Ascending aorta (tissue), 2 donors: Measurements from ENCODE around the gene ADAP1. TPM values are rescaled to one million over a fixed set of nuclear protein-coding genes. Genes with fewer than 3 reads are reported as not detected.
"Not testable (repeated sequence)": the region's sequence is repeated elsewhere in the genome, so short reads cannot be mapped to it uniquely, and the experiment has no call there.

ENCODE experiments used
- DNase-seq, 2 donors: peaks; one replicate each; pipeline ENCODE4 v3.0.0-alpha.2; 2019; ENCODE audit warnings: low spot score in 2 of 2
- H3K27ac ChIP-seq, 2 donors: fragments of 200-600 bp; sonication (generic); one replicate each; pipeline ENCODE4 v1.5.1; 2016 to 2017; ENCODE audit warnings: mild to moderate bottlenecking in 1 of 2
- H3K27me3 ChIP-seq: fragments of 200-600 bp; sonication (generic); one replicate; pipeline ENCODE4 v1.5.1; 2017
- H3K36me3 ChIP-seq, 2 donors: fragments of 200-600 bp; sonication (generic); one replicate each; pipeline ENCODE4 v1.5.1; 2016
- H3K4me1 ChIP-seq, 2 donors: fragments of 200-600 bp; sonication (generic); one replicate each; pipeline ENCODE4 v1.5.1; 2016 to 2017; ENCODE audit warnings: mild to moderate bottlenecking in 1 of 2
- H3K4me3 ChIP-seq, 2 donors: fragments of 200-600 bp; sonication (generic); one replicate each; pipeline ENCODE4 v1.5.1; 2016 to 2017; ENCODE audit warnings: mild to moderate bottlenecking in 1 of 2
- H3K9me3 ChIP-seq, 2 donors: fragments of 200-600 bp; sonication (generic); one replicate each; pipeline ENCODE4 v1.5.1; 2016
- intact Hi-C: fragments of 100-400 bp; cut with DNase I; formaldehyde crosslinking; loops from one replicate; pipeline ENCODE4 v1.15.1; 2023
- total RNA-seq: library from RNA; depleted of rRNA; stranded (reverse); fragments of >200 nt; gene quantifications from one replicate; pipeline ENCODE4 v1.1.0, GENCODE V29; 2016
- TF ChIP-seq, protein P1 (sequence below), 3 experiments: fragments of 200-600 bp in 2 of 3; fragments of 450-650 bp in 1 of 3; sonication (generic) in 2 of 3; IDR thresholded peaks; one replicate each; pipeline ENCODE4 v1.5.1; 2016 to 2019; ENCODE audit warnings: antibody characterized with exemption in 3 of 3, mild to moderate bottlenecking in 1 of 3, moderate library complexity in 1 of 3

ADAP1 gene
- total RNA-seq, 1 donor from 2014 or later, result 44.5 TPM

GRCh38 chr7:946256-946996 is 8.1 kb downstream of the ADAP1 start:
- Histone ChIP-seq H3K4me1 (no peaks in the 10 kb centered on the region), H3K9me3 (no peaks in the 10 kb centered on the region), H3K27ac (no peak overlapping the region), H3K36me3 (no peaks in the 10 kb centered on the region), H3K4me3 (no peak overlapping the region), H3K27me3 (no peaks in the 10 kb centered on the region)
- intact Hi-C loops, result no loop called here
- DNase-seq, result peak in 1 of 2 donors; percentile 34
- TF ChIP-seq, protein P1, sequence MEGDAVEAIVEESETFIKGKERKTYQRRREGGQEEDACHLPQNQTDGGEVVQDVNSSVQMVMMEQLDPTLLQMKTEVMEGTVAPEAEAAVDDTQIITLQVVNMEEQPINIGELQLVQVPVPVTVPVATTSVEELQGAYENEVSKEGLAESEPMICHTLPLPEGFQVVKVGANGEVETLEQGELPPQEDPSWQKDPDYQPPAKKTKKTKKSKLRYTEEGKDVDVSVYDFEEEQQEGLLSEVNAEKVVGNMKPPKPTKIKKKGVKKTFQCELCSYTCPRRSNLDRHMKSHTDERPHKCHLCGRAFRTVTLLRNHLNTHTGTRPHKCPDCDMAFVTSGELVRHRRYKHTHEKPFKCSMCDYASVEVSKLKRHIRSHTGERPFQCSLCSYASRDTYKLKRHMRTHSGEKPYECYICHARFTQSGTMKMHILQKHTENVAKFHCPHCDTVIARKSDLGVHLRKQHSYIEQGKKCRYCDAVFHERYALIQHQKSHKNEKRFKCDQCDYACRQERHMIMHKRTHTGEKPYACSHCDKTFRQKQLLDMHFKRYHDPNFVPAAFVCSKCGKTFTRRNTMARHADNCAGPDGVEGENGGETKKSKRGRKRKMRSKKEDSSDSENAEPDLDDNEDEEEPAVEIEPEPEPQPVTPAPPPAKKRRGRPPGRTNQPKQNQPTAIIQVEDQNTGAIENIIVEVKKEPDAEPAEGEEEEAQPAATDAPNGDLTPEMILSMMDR (IDR thresholded peaks at IDR 0.05), result no peak

DNA sequence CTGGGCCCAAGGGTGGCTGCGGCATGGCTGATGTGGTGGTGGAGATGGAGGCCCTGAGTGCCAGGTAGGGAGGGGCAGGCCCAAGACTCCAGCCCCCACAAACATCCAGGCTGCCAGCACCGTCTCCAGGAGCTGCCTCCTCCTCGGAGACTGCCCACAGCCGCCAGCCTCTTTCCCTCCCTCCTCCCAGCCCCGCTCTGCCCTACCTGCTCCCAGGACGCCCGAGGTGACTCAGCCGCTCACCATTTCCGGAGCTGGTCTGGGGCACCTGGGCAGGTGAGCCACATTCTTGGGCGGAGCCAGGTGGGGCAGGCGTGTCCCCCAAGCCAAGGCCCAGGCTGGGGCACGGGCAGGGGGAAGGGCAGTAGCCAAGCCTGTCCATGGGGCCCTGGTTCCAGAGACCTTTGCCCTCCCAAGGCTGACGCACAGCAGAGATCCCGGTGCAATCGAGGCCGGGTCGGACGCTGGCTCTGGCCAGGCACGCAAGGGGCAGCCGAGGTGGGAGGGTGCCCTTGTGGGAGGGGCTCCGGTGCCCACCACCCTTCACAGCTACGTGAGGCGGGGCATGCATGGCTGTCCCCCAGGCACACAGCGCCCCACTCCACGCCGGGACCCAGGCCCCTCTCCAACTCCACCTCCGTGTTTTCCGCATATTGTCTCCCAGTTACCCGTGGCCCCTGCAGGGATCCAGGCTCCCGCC is 8.8 kb downstream of the ADAP1 start:
- Histone ChIP-seq H3K9me3 (no peaks in the 10 kb centered on the region), H3K27me3 (no peaks in the 10 kb centered on the region), H3K4me1 (no peaks in the 10 kb centered on the region), H3K36me3 (no peaks in the 10 kb centered on the region), H3K4me3 (no peak overlapping the region), H3K27ac (no peak overlapping the region)
- TF ChIP-seq, protein P1 (IDR thresholded peaks at IDR 0.05), result no peak
- peak in 1 of 2 donors; percentile 58 for DNase-seq
- intact Hi-C loops, result no loop called here

DNA sequence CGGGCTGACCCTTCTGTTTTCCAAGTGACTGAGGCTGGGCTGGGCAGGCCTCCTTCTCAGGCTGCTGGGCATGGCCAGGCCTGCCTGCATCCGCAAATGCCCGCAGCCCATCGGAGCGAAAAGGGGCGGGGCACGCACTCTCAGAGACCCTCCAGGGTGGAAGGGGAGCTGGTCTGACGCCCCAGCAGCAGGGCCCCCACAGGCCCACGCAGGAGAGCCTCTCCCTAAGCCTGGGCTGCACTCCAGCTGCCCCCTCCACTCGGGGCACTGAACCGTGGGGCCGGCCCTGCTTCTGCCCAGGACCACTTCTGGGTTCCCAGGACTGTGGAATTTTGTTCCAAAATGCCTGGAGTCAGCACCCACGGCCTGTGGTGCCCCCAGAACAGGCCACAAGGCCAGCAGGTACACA is 9.3 kb downstream of the ADAP1 start:
- no peak overlapping the region for H3K27ac ChIP-seq
- TF ChIP-seq, protein P1 (IDR thresholded peaks at IDR 0.05), result no peak
- intact Hi-C loops, result no loop called here

DNA sequence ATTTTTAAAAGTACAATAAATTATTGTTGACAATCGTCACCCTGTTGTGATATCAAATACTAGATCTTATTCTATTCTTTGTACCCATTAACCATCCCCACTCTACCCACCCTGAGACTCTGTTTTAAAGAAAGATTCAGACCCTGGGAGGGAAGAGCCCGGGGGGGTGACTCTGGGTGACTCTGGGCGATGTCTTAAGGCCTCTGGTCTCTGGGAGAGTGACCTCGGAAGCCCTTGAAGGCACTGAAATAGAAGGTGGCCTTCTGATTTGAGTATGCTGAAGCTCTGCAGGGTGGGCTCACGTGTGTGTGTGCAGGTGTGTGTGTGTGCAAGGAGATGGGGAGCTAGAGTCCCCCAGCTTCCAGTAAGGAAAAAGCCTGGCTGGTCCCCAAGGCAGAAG is 9.7 kb downstream of the ADAP1 start:
- Histone ChIP-seq H3K27me3 (no peaks in the 10 kb centered on the region), H3K4me3 (no peak overlapping the region), H3K27ac (no peak overlapping the region), H3K9me3 (no peaks in the 10 kb centered on the region), H3K4me1 (no peaks in the 10 kb centered on the region), H3K36me3 (no peaks in the 10 kb centered on the region)
- TF ChIP-seq, protein P1 (IDR thresholded peaks at IDR 0.05), result no peak
- no peak for DNase-seq
- intact Hi-C loops, result no loop called here

More for the DNA sequence above, 9.3 kb downstream of the ADAP1 start:
- DNase-seq, result peak in 1 of 2 donors; percentile 55
- no peaks in the 10 kb centered on the region for H3K4me1 ChIP-seq
- H3K9me3 ChIP-seq, result no peaks in the 10 kb centered on the region
- no peak overlapping the region for H3K4me3 ChIP-seq
- H3K27me3 ChIP-seq, result no peaks in the 10 kb centered on the region
- no peaks in the 10 kb centered on the region for H3K36me3 ChIP-seq

- H3K27me3 ChIP-seq, H3K27ac ChIP-seq, H3K9me3 ChIP-seq, H3K36me3 ChIP-seq, intact Hi-C loops, DNase-seq, H3K4me3 ChIP-seq, H3K4me1 ChIP-seq: not testable (repeated sequence)
Measured at GRCh38 chr7:943793-944192, 10.7 kb downstream of the ADAP1 start.
